WTC11 (cell line): ENCODE data around the gene ADD1. TPM values are rescaled to one million over a fixed set of nuclear protein-coding genes. Genes with fewer than 3 reads are reported as not detected.

ENCODE experiments used
- ATAC-seq: fragments of 200-7000 bp; cut with Tn5 transposase; 2 replicates; pipeline ENCODE4 v1.10.0; 2021; ENCODE audit warnings: mild to moderate bottlenecking, moderate library complexity
- CTCF ChIA-PET: fragments of 300-600 bp; sonication (Branson Sonifier 250); formaldehyde crosslinking; loops from one replicate; lab custom pipeline; 2021; ENCODE audit warnings: antibody characterized with exemption; lab: Charles Lee
- POLR2A ChIA-PET: fragments of 350-600 bp; sonication (Branson Sonifier 250); formaldehyde crosslinking; loops from one replicate; lab custom pipeline; 2021; ENCODE audit warnings: antibody characterized with exemption; lab: Charles Lee
- DNase-seq: peaks from one replicate; pipeline ENCODE4 v3.0.0; 2021; ENCODE audit warnings: low spot score
- H3K27ac Mint-ChIP-seq: 2 replicates; pipeline ENCODE4 v1.8.0; 2021; ENCODE audit warnings: mixed read lengths
- H3K27me3 Mint-ChIP-seq: 2 replicates; pipeline ENCODE4 v1.8.0; 2021; ENCODE audit warnings: low read depth, mild to moderate bottlenecking, moderate library complexity, mixed read lengths
- H3K36me3 Mint-ChIP-seq: 2 replicates; pipeline ENCODE4 v1.8.0; 2021; ENCODE audit warnings: mixed read lengths
- H3K4me1 Mint-ChIP-seq: 2 replicates; pipeline ENCODE4 v1.8.0; 2022; ENCODE audit warnings: mixed read lengths
- H3K4me3 Mint-ChIP-seq: 2 replicates; pipeline ENCODE4 v1.8.0; 2021; ENCODE audit warnings: mild to moderate bottlenecking, moderate library complexity, mixed read lengths
- H3K9me3 Mint-ChIP-seq: 2 replicates; pipeline ENCODE4 v1.8.0; 2021; ENCODE audit warnings: mixed read lengths
- CBFB ChIP-seq: sonication (generic); formaldehyde crosslinking; IDR thresholded peaks from 2 replicates; pipeline ENCODE4 v1.8.1; 2022; ENCODE audit warnings: mild to moderate bottlenecking, low read depth, missing genetic modification reagents
- ELF4 ChIP-seq: sonication (generic); formaldehyde crosslinking; IDR thresholded peaks from 2 replicates; pipeline ENCODE4 v1.8.1; 2022; ENCODE audit warnings: low read depth, mild to moderate bottlenecking, moderate library complexity, missing genetic modification reagents
- ERG ChIP-seq: fragments of 250-450 bp; sonication (Bioruptor Pico); IDR thresholded peaks from 2 replicates; pipeline ENCODE4 v1.8.0; 2021; ENCODE audit warnings: mild to moderate bottlenecking
- ETV6 ChIP-seq: sonication (generic); formaldehyde crosslinking; IDR thresholded peaks from 2 replicates; pipeline ENCODE4 v1.8.1; 2022; ENCODE audit warnings: mild to moderate bottlenecking, missing genetic modification reagents
- FOXJ3 ChIP-seq: sonication (generic); formaldehyde crosslinking; IDR thresholded peaks from 2 replicates; pipeline ENCODE4 v1.9.0; 2021; ENCODE audit warnings: missing genetic modification reagents, mild to moderate bottlenecking, borderline replicate concordance
- GTF2I ChIP-seq: fragments of 250-450 bp; sonication (Bioruptor Pico); conservative IDR thresholded peaks from 2 replicates; pipeline ENCODE4 v1.4.0; 2021; ENCODE audit warnings: mild to moderate bottlenecking
- JAZF1 ChIP-seq: fragments of 250-450 bp; sonication (Bioruptor Pico); IDR thresholded peaks from 2 replicates; pipeline ENCODE4 v1.9.0; 2021; ENCODE audit warnings: moderate library complexity, mild to moderate bottlenecking, inconsistent platforms
- NFATC4 ChIP-seq: fragments of 250-450 bp; sonication (Bioruptor Pico); IDR thresholded peaks from 2 replicates; pipeline ENCODE4 v1.9.0; 2021; ENCODE audit warnings: mild to moderate bottlenecking
- NR1H2 ChIP-seq: sonication (generic); formaldehyde crosslinking; IDR thresholded peaks from 2 replicates; pipeline ENCODE4 v1.9.0; 2021; ENCODE audit warnings: mild to moderate bottlenecking, moderate library complexity, missing genetic modification reagents
- NR3C1 ChIP-seq: sonication (generic); formaldehyde crosslinking; conservative IDR thresholded peaks from 2 replicates; pipeline ENCODE4 v1.8.1; 2023; ENCODE audit warnings: low read depth, mild to moderate bottlenecking, missing genetic modification reagents
- PRDM15 ChIP-seq: sonication (generic); formaldehyde crosslinking; IDR thresholded peaks from 2 replicates; pipeline ENCODE4 v1.8.0; 2022; ENCODE audit warnings: missing genetic modification reagents
- PREB ChIP-seq: sonication (generic); formaldehyde crosslinking; IDR thresholded peaks from 2 replicates; pipeline ENCODE4 v1.8.1; 2022; ENCODE audit warnings: mild to moderate bottlenecking, missing genetic modification reagents, moderate library complexity, borderline replicate concordance
- RELA ChIP-seq: sonication (generic); formaldehyde crosslinking; IDR thresholded peaks from 2 replicates; pipeline ENCODE4 v1.8.1; 2022; ENCODE audit warnings: missing genetic modification reagents, mild to moderate bottlenecking, borderline replicate concordance
- TCF7 ChIP-seq: sonication (generic); formaldehyde crosslinking; IDR thresholded peaks from 2 replicates; pipeline ENCODE4 v1.8.0; 2022; ENCODE audit warnings: mild to moderate bottlenecking, low read depth, missing genetic modification reagents, moderate library complexity
- TEAD4 ChIP-seq: sonication (generic); formaldehyde crosslinking; IDR thresholded peaks from 2 replicates; pipeline ENCODE4 v1.8.0; 2022; ENCODE audit warnings: mild to moderate bottlenecking, missing genetic modification reagents
- ZNF219 ChIP-seq: sonication (generic); formaldehyde crosslinking; IDR thresholded peaks from 2 replicates; pipeline ENCODE4 v1.8.0; 2023; ENCODE audit warnings: missing genetic modification reagents, mild to moderate bottlenecking, borderline replicate concordance
- ZNF232 ChIP-seq: sonication (generic); formaldehyde crosslinking; IDR thresholded peaks from 2 replicates; pipeline ENCODE4 v1.8.0; 2022; ENCODE audit warnings: mild to moderate bottlenecking, missing genetic modification reagents
- ZNF263 ChIP-seq: sonication (generic); formaldehyde crosslinking; IDR thresholded peaks from 2 replicates; pipeline ENCODE4 v1.8.1; 2022; ENCODE audit warnings: low read depth, mild to moderate bottlenecking, moderate library complexity, missing genetic modification reagents
- ZNF416 ChIP-seq: fragments of 250-450 bp; sonication (Bioruptor Pico); IDR thresholded peaks from 2 replicates; pipeline ENCODE4 v1.9.0; 2021; ENCODE audit warnings: mild to moderate bottlenecking, inconsistent platforms
- ZNF671 ChIP-seq: fragments of 250-450 bp; sonication (Bioruptor Pico); IDR thresholded peaks from 2 replicates; pipeline ENCODE4 v1.8.0; 2021; ENCODE audit warnings: mild to moderate bottlenecking
- total RNA-seq: library from RNA; stranded (reverse); gene quantifications from 3 replicates; pipeline ENCODE4 v1.2.3, GENCODE V29; 2021
- TF ChIP-seq, protein P1 (sequence below): sonication (generic); formaldehyde crosslinking; IDR thresholded peaks from 2 replicates; pipeline ENCODE4 v1.8.1; 2022; ENCODE audit warnings: low read depth, mild to moderate bottlenecking, moderate library complexity, missing genetic modification reagents, borderline replicate concordance
- TF ChIP-seq, protein P2 (sequence below): sonication (generic); formaldehyde crosslinking; IDR thresholded peaks from 2 replicates; pipeline ENCODE4 v1.8.1; 2022; ENCODE audit warnings: low read depth, missing genetic modification reagents, borderline replicate concordance

Gene ADD1
- total RNA-seq, 1 experiment from 2014 or later, result 178 TPM

DNA sequence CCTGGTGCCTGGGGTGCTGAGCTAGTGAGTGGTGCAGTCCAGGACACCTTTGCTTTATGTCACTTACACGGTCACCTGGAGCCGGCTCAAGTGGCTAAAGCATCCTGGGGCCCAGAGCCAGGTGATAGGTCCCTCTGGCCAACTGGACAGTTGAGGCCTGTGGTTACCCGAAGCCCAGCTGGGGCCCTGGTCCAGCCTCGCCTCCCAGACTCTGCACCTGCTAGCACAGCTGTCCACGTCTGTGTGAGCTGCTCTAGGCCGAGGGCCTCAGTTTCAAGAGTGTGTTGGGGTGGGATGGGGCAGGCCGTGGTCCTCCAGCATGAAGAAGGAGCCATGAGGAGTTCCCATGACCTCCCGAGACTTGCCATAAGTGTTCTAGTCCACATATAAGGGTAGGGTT is 7.7 kb upstream of the ADD1 start (continued):
- TF ChIP-seq, protein P1, sequence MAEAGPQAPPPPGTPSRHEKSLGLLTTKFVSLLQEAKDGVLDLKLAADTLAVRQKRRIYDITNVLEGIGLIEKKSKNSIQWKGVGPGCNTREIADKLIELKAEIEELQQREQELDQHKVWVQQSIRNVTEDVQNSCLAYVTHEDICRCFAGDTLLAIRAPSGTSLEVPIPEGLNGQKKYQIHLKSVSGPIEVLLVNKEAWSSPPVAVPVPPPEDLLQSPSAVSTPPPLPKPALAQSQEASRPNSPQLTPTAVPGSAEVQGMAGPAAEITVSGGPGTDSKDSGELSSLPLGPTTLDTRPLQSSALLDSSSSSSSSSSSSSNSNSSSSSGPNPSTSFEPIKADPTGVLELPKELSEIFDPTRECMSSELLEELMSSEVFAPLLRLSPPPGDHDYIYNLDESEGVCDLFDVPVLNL (CRISPR knock-in tag), result no peak
- TF ChIP-seq TCF7, result no peak
- no peak for TF ChIP-seq PRDM15
- TF ChIP-seq CBFB, result no peak
- no peak for TF ChIP-seq PREB (CRISPR knock-in tag)

DNA sequence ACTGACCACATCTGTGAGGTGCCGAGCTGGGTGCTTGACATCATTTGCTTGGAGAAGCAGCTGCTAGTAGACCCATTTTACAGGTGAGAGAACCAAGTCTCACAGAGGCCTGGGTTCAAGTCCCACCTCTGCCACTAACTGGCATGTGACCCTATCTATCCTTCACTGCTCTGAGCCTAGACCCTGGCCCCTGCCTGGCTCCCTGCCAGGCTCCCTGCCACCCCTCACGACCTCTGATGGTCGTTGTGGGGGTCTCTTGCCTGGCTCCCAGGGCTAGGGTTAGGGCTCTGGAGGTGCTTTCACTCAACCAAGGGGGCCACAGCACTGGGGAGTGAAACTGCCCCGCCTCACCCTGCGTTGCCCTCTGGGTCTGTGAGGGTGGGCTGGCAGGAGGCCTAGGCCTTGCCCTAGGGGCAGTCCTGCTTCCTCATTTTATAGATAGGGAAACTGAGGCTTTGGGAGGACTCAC is 7.2 kb upstream of the ADD1 start:
- DNase-seq (no peak), ATAC-seq (no peak)
- Mint-ChIP-seq H3K4me1 (peaks cover 15% of the 10 kb centered on the region), H3K27ac (no peak overlapping the region), H3K9me3 (peaks cover 6% of the 10 kb centered on the region), H3K27me3 (no peaks in the 10 kb centered on the region; the same call in 1 of the 2 replicates), H3K4me3 (no peak overlapping the region), H3K36me3 (peaks cover 19% of the 10 kb centered on the region)
- ChIA-PET CTCF (interaction anchor here (0.8 kb wide), 1 partner anchor 30 kb away, joined by 3 read pairs; no protein-coding TSS in a partner anchor), POLR2A (no interaction called here)
- no peak for TF ChIP-seq ERG (CRISPR knock-in tag)
- no peak for TF ChIP-seq ZNF263 (CRISPR knock-in tag)
- no peak for TF ChIP-seq NFATC4 (CRISPR knock-in tag)
- TF ChIP-seq NR3C1, result no peak
- TF ChIP-seq, protein P2, sequence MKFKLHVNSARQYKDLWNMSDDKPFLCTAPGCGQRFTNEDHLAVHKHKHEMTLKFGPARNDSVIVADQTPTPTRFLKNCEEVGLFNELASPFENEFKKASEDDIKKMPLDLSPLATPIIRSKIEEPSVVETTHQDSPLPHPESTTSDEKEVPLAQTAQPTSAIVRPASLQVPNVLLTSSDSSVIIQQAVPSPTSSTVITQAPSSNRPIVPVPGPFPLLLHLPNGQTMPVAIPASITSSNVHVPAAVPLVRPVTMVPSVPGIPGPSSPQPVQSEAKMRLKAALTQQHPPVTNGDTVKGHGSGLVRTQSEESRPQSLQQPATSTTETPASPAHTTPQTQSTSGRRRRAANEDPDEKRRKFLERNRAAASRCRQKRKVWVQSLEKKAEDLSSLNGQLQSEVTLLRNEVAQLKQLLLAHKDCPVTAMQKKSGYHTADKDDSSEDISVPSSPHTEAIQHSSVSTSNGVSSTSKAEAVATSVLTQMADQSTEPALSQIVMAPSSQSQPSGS (CRISPR knock-in tag), result no peak
- no peak for TF ChIP-seq JAZF1 (CRISPR knock-in tag)
- TF ChIP-seq TEAD4 (CRISPR knock-in tag), result no peak
- no peak for TF ChIP-seq RELA (CRISPR knock-in tag)
- no peak for TF ChIP-seq ZNF671 (CRISPR knock-in tag)
- no peak for TF ChIP-seq GTF2I (CRISPR knock-in tag)
- TF ChIP-seq CBFB, result no peak
- no peak for TF ChIP-seq NR1H2
- no peak for TF ChIP-seq FOXJ3 (CRISPR knock-in tag)
- no peak for TF ChIP-seq ZNF219 (CRISPR knock-in tag)
- TF ChIP-seq ELF4 (CRISPR knock-in tag), result no peak
- no peak for TF ChIP-seq ZNF232 (CRISPR knock-in tag)
- TF ChIP-seq ZNF416, result no peak
- TF ChIP-seq ETV6 (CRISPR knock-in tag), result no peak
